Fibroblast of skin of abdomen (primary cell): Measurements from ENCODE around the gene CYB5B. TPM values are rescaled to one million over a fixed set of nuclear protein-coding genes. Genes with fewer than 3 reads are reported as not detected.
A peak's percentile ranks its signal among the peaks of the same experiment; 100 is the strongest.

Experiments
- DNase-seq: peaks from one replicate; pipeline ENCODE4 v3.0.0-alpha.2; 2013
- polyA plus RNA-seq, 2 experiments: library from polyadenylated mRNA; unstranded; fragments of 120-200 nt; gene quantifications; one replicate each; pipeline ENCODE4 v1.2.1, GENCODE V29; 2013; ENCODE audit not compliant: insufficient read length in 2 of 2

CYB5B gene
- polyA plus RNA-seq (2013, experiment 1 of 2; ENCODE audit: insufficient read length): 98.1 TPM
- 98.4 TPM for polyA plus RNA-seq (2013, experiment 2 of 2; ENCODE audit: insufficient read length)

- peak; percentile 98 for DNase-seq
These were observed at the start of gene CYB5B for GRCh38 chr16:69424053-69424934. TSS of gene CYB5B (plus strand) at chr16:69424619. CDS start at chr16:69424684, 65 bp downstream.

GRCh38 chr16:69376393-69377059, 47.9 kb upstream of the CYB5B start:
- no peak for DNase-seq

GRCh38 chr16:69378036-69378435, 46.4 kb upstream of the CYB5B start:
- no peak for DNase-seq

- no peak for DNase-seq
These were observed 45.7 kb upstream of the CYB5B start for GRCh38 chr16:69378760-69379159.

- no peak for DNase-seq
These were observed 43.2 kb upstream of the CYB5B start for GRCh38 chr16:69381231-69381630.

- no peak for DNase-seq
These were observed 42.0 kb upstream of the CYB5B start for GRCh38 chr16:69382421-69382820.

GRCh38 chr16:69384974-69385373, 39.4 kb upstream of the CYB5B start:
- DNase-seq: no peak

GRCh38 chr16:69386596-69386995, 37.8 kb upstream of the CYB5B start:
- peak; percentile 61 for DNase-seq

GRCh38 chr16:69393898-69394849, 30.2 kb upstream of the CYB5B start:
- DNase-seq: no peak

- DNase-seq: no peak
These were observed 28.6 kb upstream of the CYB5B start for GRCh38 chr16:69395859-69396186.

GRCh38 chr16:69396187-69397061, 28.0 kb upstream of the CYB5B start:
- DNase-seq: peak; percentile 92

GRCh38 chr16:69397821-69398521, 26.4 kb upstream of the CYB5B start:
- peak; percentile 78 for DNase-seq

GRCh38 chr16:69399361-69399760, 25.1 kb upstream of the CYB5B start:
- peak; percentile 52 for DNase-seq

GRCh38 chr16:69402439-69402838, 22.0 kb upstream of the CYB5B start:
- DNase-seq: no peak

GRCh38 chr16:69404275-69404805, 20.1 kb upstream of the CYB5B start:
- DNase-seq: peak; percentile 55

- no peak for DNase-seq
These were observed 19.1 kb upstream of the CYB5B start for GRCh38 chr16:69405326-69405725.

GRCh38 chr16:69405757-69406156, 18.7 kb upstream of the CYB5B start:
- DNase-seq: no peak

GRCh38 chr16:69406780-69407331, 17.6 kb upstream of the CYB5B start:
- no peak for DNase-seq

GRCh38 chr16:69407702-69408323, 16.6 kb upstream of the CYB5B start:
- DNase-seq: no peak

GRCh38 chr16:69408475-69408874, 15.9 kb upstream of the CYB5B start:
- DNase-seq: no peak
